Liver (tissue), 3 donors: ENCODE results near the gene DHRSX.
"Not testable (repeated sequence)": the region's sequence is repeated elsewhere in the genome, so short reads cannot be mapped to it uniquely, and the experiment has no call there.

Experiments used
- CTCF ChIP-seq: fragments of 150-350 bp; IDR thresholded peaks from 2 replicates; pipeline ENCODE4 v1.5.1; 2017; ENCODE audit warnings: improper control_type of control experiment, low read depth, low read length; ENCODE audit not compliant: missing input control
- EGR1 ChIP-seq, 2 donors: IDR thresholded peaks; 2 replicates each; pipeline ENCODE4 v1.6.1; 2016 to 2018; ENCODE audit warnings: antibody characterized with exemption in 2 of 2, low read depth in 2 of 2
- FOXA2 ChIP-seq: IDR thresholded peaks from 2 replicates; pipeline ENCODE4 v1.6.1; 2016; ENCODE audit warnings: antibody characterized with exemption
- GABPA ChIP-seq, 2 donors: IDR thresholded peaks in 1 of 2; conservative IDR thresholded peaks in 1 of 2; 2 replicates each; pipeline ENCODE4 v1.6.1; 2016; ENCODE audit warnings: antibody characterized with exemption in 2 of 2, mild to moderate bottlenecking in 1 of 2, moderate library complexity in 1 of 2
- JUND ChIP-seq, 2 donors: IDR thresholded peaks; 2 replicates each; pipeline ENCODE4 v1.6.1; 2016; ENCODE audit warnings: antibody characterized with exemption in 2 of 2
- MAX ChIP-seq: IDR thresholded peaks from 2 replicates; pipeline ENCODE4 v1.6.1; 2016; ENCODE audit warnings: antibody characterized with exemption
- NR2F2 ChIP-seq: IDR thresholded peaks from 2 replicates; pipeline ENCODE4 v1.6.1; 2016; ENCODE audit warnings: antibody characterized with exemption
- RAD21 ChIP-seq, 2 donors: IDR thresholded peaks; 2 replicates each; pipeline ENCODE4 v1.6.1; 2016; ENCODE audit warnings: antibody characterized with exemption in 2 of 2, mild to moderate bottlenecking in 2 of 2
- REST ChIP-seq: IDR thresholded peaks from 2 replicates; pipeline ENCODE4 v1.6.1; 2016; ENCODE audit warnings: antibody characterized with exemption, mild to moderate bottlenecking
- RXRA ChIP-seq, 2 donors: IDR thresholded peaks; 2 replicates each; pipeline ENCODE4 v1.6.1; 2017 to 2018; ENCODE audit warnings: antibody characterized with exemption in 2 of 2, mild to moderate bottlenecking in 1 of 2
- SP1 ChIP-seq: IDR thresholded peaks from 2 replicates; pipeline ENCODE4 v1.6.1; 2018; ENCODE audit warnings: antibody characterized with exemption, mild to moderate bottlenecking
- TAF1 ChIP-seq: conservative IDR thresholded peaks from 2 replicates; pipeline ENCODE4 v1.6.1; 2016; ENCODE audit warnings: antibody characterized with exemption, mild to moderate bottlenecking
- YY1 ChIP-seq: IDR thresholded peaks from 2 replicates; pipeline ENCODE4 v1.6.1; 2016; ENCODE audit warnings: antibody characterized with exemption, mild to moderate bottlenecking
- ZBTB33 ChIP-seq: IDR thresholded peaks from 2 replicates; pipeline ENCODE4 v1.6.1; 2016; ENCODE audit warnings: antibody characterized with exemption
- donor health status: healthy.
- donor health status: healthy.

GRCh38 chrX:2389731-2390130 is 111.0 kb downstream of the DHRSX start:
- TF ChIP-seq CTCF; SP1; MAX; FOXA2; RAD21 (IDR thresholded peaks at IDR 0.05); TAF1; YY1; ZBTB33; NR2F2; GABPA (IDR thresholded peaks at IDR 0.05 in 1 of 2, conservative IDR thresholded peaks at IDR 0.05 in 1 of 2); REST; EGR1 (IDR thresholded peaks at IDR 0.05; ENCODE audit: low read depth in 2 of 2); JUND (IDR thresholded peaks at IDR 0.05); RXRA (IDR thresholded peaks at IDR 0.05): not testable (repeated sequence)
